GM19193 (cell line): ENCODE measurements around the gene PIMREG.

Experiments used
- POLR2A ChIP-seq: IDR thresholded peaks from 4 replicates; pipeline ENCODE4 v1.6.1; 2011; ENCODE audit not compliant: insufficient read depth, insufficient read length; ENCODE audit errors: extremely low read depth

PIMREG gene

DNA sequence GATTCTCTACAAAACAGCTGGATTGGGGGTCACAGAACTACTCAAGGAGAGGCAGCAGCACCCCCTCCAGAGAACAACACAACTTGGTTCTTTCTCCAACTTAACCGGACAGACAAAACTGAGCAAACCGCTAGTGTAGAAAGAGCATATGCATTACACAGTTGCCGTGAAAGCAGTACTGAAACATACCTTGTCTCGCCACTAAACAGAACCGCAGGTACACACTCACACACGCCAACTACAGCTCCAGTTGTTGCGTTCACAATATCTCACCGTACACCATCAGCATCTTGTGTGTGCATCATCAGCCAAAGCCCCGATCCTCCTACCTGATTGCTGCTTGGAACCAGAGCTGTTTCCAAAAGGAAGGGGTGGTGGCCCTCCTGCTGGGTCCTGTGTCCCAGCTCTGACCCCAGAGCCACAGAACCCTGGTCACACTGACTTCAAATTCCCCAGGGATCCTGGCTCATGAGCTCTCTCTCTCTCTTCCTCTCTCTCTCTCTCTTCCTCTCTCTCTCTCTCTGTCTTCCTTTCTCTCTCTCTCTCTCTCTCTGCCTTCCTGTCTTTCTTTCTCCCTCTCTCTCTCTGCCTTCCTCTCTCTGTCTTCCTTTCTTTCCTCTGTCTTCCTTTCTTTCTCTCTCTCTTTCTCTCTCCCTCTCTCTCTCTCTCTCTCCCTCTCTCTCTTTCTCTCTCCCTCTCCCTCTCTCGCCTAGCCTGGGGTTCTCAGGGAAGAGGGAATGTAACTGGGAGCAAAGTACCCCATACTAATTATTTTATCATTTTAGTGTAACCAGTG is 8.4 kb downstream of the PIMREG start:
- no peak for TF ChIP-seq POLR2A

- TF ChIP-seq POLR2A, result no peak
Observed at GRCh38 chr17:6453279-6454024, 9.2 kb downstream of the PIMREG start.

GRCh38 chr17:6454495-6455320 is 10.5 kb downstream of the PIMREG start:
- no peak for TF ChIP-seq POLR2A

- no peak for TF ChIP-seq POLR2A
Observed at GRCh38 chr17:6455321-6455705, 11.1 kb downstream of the PIMREG start.

DNA sequence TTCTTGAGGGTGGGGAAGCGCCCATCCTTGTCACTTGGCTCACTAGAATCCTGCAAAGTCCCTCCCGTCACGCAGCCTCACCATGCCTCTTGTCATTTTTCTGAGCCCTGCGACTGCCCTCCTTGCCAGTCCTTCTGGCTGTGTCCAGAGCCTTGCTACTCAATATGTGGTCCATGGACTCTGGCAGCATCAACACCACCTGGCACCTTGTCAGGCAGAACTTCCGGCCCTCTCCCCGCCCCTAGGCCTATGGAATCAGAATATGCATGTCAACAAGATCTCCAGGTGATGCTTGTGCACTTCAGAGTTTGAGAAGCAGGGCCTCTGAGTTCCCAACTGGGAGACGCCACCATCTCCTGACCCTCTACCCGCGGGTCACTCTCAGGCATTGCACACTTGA is 12.1 kb downstream of the PIMREG start:
- no peak for TF ChIP-seq POLR2A

- no peak for TF ChIP-seq POLR2A
Observed at GRCh38 chr17:6456914-6457687, 12.8 kb downstream of the PIMREG start.

GRCh38 chr17:6457688-6458459 is 13.6 kb downstream of the PIMREG start:
- TF ChIP-seq POLR2A, result no peak

DNA sequence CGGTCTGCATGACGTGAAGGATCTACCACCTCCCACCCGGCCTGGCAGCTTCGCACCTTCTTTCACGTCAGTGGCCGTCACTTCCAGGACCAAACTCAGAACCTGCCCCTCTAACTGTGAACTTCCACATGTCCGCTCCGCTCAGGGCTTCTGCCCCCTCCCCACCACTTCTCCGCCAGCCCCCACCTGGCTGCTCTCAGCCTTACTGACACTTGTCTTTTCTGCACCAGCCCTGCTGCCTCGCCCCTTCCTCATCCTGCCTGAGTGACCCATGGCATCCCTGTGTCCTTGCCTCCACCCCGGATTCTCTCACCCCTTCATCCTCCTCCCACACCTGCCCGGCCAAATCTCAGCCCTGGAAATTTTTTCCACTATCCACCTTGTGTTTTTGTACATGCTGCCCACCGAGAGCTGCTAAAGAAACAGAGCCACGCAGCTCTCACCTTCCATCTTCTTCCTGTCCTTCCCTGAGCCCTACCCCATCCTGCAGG is 14.2 kb downstream of the PIMREG start:
- TF ChIP-seq POLR2A, result no peak

DNA sequence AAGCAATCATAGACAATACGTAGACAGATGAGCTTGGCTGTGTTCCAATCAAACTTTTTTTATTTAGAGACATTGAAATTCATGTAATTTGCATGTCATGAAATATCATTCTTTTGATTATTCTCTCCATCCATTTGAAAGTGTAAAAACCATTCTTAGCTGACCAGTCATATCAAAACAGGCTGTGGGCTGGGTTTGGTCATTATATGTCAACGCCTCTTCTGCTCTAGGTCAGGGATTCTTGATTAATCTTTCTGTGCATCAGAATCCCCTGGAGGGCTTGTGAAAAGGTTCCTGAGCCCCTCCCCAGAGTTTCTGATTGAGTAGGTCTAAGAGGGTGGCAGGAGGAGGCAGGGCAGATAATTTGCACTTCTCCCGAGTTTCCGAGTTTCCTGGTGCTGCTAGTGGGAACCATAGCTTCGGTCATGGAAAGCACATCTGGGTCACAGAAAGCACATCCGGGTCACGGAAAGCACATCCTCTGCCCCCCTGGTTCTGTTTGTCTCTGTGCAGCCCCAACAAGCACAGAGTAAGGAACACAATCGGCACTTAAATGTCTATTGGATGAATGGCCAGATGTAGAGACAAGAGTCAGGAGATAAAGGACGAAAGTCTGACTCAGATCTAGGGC is 16.4 kb downstream of the PIMREG start:
- no peak for TF ChIP-seq POLR2A

- TF ChIP-seq POLR2A, result no peak
Observed at GRCh38 chr17:6461246-6461645, 17.0 kb downstream of the PIMREG start.

- no peak for TF ChIP-seq POLR2A
Observed at GRCh38 chr17:6461792-6462524, 17.7 kb downstream of the PIMREG start.

DNA sequence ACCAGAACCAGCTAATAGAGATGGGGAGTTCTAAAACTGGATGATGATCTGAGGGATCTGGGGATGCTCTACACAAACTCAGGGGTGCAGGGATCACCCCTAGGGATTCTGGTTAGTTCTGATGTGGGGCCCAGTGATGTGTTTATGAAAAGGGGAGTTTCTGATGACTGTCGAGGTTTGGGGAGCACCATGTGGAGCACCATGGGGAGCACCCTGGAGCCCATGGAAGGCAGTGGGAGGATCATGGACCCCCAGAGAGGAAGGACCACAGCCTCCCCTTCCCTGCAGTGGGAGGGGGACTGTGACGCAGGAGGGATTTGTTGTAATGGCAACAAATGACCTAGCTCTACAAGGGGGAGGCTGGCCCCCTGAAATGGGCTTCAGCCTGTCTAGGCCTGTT is 18.4 kb downstream of the PIMREG start:
- no peak for TF ChIP-seq POLR2A
